ENCODE measurements around the gene RRP1B. TPM values are rescaled to one million over a fixed set of nuclear protein-coding genes. Genes with fewer than 3 reads are reported as not detected.

The RRP1B gene
- total RNA-seq, 1 donor from 2014 or later, result 55.0 TPM

GRCh38 chr21:43721939-43722338 lies 62.6 kb downstream of the RRP1B start:
- intact Hi-C loops (cut with micrococcal nuclease), result no loop called here

DNA sequence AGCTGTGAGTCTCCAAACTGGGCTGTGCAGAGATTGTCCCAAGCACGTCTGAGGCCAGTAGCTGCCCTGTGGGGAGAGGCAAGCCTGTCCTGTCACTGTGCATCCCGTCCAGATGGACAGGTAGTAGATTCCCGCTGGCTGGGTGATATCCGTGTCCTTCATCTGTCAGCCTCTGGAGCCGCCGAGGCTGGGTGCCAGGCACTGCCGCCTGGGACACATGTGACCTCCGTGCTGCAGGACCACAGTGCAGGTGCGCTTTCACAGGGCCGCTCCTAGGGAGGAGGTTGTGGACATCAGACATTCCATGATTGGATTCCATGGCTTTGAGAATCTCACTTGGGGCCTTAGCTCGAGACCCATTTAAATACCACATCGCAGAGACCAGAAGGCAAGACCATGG lies 64.3 kb downstream of the RRP1B start:
- intact Hi-C loops (cut with micrococcal nuclease), result no loop called here

GRCh38 chr21:43726686-43727518 lies 67.5 kb downstream of the RRP1B start:
- intact Hi-C loops (cut with micrococcal nuclease), result loop anchor here (5.0 kb wide), 2 partner anchors 50 to 65 kb away; partner anchors contain the start of gene CSTB

GRCh38 chr21:43727519-43728153 lies 68.3 kb downstream of the RRP1B start:
- intact Hi-C loops (cut with micrococcal nuclease), result loop anchor here (5.0 kb wide), 2 partner anchors 50 to 65 kb away; partner anchors contain the start of gene CSTB

- intact Hi-C loops (cut with micrococcal nuclease), result loop anchor here (5.0 kb wide), 2 partner anchors 49 to 66 kb away; partner anchors contain the start of gene CSTB
Measured at GRCh38 chr21:43728154-43728466, 68.8 kb downstream of the RRP1B start.

DNA sequence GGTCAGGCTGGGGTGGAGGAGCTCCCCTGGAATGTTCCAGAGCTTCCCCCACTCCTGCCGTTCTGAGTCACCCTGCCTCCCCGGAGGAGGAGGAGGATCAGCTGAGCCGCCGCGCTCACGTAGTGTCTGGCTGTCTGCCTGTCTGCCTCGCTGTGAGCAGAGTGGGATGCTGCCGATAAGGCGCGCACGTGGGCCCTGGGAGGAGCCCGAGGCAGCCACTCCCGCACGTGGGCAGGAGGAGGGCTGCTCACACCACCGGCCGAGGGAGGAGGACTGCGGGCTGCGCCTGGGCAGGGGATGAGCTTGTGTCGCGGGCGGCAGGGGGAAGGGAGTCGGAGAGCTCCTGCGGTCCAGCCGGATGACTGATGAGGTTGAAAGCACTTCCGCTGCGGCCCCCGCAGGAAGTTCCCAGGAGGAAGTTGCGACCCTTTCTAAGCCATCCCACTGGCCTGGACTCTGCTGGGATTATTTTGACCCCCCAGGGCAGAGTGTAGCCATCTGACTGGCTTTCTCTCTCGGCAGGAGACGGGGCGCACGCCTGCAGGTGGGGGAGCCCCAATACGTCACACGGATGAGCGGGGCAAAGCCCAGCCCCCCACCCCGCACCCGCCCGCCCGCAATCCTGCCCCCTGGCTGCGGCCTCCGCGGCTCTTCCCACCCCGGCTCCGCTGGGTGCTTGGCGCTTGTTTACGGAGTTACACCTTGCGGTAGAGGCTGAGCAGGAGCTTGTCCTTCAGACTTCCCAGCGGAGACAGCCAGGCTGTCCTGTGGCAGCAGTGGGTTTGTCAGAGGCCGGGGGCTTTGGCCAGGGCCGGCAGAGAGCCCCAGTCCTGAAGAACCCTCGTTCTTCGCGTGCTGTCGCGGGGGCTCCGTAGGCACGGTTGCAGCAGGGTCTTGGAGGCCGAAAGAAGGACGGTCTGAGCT lies 69.4 kb downstream of the RRP1B start:
- intact Hi-C loops (cut with micrococcal nuclease), result loop anchor here (5.0 kb wide), 2 partner anchors 49 to 66 kb away; partner anchors contain the start of gene CSTB

DNA sequence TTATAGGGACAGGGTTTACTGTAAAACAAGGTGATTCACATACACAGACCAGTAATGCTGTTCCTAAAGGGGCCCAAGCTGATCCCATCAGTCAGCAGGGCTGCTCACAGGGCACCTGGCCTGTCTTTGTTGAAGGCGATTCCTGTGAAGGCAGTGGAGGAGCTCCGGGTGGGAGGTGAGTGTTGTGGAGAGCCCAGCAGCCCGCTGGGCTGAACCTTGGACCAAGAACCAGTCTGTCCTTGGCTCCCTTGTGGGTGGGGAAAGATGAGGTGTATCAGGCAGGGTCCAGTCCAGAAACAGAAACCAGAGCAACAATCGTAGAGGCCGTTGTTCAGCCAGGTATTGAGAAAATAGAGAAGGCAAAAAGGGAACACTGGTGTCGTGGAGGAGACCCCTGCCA lies 72.1 kb downstream of the RRP1B start:
- intact Hi-C loops (cut with micrococcal nuclease), result no loop called here

GRCh38 chr21:43731891-43732711 lies 72.7 kb downstream of the RRP1B start:
- intact Hi-C loops (cut with micrococcal nuclease), result no loop called here

GRCh38 chr21:43733060-43733459 lies 73.7 kb downstream of the RRP1B start:
- intact Hi-C loops (cut with micrococcal nuclease), result no loop called here

DNA sequence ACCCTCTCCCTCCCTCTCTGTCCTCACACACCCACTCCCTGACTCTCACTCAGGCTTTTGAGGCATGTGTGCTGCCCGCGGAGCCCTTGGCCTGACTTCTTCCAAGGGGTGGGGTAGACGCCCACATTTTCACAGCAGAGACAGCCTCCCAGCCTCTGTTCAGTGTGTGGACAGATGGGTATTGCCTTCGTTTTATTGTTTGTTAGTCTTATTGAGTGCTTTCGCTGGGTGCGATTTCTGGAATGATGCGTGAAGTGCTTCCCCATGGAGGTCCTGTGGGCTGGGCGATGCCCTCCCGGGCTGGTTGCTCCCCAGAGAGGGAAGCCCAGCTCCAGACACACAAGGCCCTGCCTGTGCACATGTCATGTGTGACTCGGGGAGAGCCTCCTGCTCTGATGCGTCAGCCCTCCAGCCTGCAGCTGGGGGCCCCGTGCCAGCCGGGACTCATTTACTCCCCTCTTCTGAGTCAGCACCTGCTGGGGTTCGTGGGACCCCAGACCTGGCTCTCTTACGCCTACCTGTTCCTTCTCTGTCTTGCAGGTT lies 74.2 kb downstream of the RRP1B start:
- intact Hi-C loops (cut with micrococcal nuclease), result no loop called here

DNA sequence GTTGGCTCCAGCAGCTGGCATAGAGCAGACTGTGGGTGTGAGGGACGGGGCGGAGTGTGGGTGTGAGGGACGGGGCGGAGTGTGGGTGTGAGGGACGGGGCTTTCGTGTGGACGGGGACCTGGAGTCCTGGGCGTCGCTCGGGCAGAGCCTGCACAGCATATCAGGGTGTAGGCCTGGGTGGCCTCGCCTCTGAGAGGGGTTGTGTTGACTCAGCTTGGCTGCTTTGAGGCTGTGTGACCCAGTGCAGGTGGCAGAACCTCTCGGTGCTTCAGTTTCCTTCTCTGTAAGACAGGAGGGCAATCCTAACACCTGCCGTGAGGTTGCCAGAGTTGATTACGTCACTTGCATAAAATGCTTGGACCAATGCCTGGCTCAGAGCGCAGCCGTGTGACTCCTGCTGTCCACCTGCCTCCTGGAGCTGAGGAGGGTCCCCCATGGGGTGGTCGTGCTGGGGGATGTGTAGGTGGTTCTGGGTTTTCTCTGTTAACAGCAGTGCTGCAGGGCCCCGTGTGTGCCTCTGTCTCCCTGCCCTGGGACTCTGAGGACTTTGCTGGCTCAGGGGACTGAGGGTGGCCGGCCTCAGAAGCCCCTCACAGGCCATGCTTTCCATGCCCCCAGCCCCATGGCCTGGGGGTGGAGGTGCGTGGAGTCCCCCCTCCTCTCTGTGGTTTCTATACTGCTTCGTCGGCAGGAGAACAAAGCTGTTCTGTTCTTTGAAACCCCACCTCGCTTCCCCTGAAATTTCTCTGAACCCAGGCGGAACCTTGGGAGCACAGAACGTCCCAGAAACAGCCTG lies 75.0 kb downstream of the RRP1B start:
- intact Hi-C loops (cut with micrococcal nuclease), result no loop called here

DNA sequence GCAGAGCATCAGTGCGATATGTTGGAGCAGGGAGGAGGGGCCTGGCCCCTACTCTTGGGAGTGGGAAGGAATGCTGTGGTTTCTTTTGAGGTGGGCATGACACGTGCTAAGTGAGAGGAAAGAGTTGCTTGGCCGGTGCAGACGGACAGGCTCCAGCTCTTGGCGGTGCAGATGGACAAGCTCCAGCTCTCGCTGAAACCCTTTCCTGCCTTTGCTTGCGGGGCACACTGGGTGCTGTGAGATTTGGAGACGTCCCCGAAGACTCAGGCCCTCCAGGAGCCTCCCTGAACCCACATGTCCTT lies 75.5 kb downstream of the RRP1B start:
- intact Hi-C loops (cut with micrococcal nuclease), result no loop called here

GRCh38 chr21:43735236-43736091 lies 76.1 kb downstream of the RRP1B start:
- intact Hi-C loops (cut with micrococcal nuclease), result no loop called here

DNA sequence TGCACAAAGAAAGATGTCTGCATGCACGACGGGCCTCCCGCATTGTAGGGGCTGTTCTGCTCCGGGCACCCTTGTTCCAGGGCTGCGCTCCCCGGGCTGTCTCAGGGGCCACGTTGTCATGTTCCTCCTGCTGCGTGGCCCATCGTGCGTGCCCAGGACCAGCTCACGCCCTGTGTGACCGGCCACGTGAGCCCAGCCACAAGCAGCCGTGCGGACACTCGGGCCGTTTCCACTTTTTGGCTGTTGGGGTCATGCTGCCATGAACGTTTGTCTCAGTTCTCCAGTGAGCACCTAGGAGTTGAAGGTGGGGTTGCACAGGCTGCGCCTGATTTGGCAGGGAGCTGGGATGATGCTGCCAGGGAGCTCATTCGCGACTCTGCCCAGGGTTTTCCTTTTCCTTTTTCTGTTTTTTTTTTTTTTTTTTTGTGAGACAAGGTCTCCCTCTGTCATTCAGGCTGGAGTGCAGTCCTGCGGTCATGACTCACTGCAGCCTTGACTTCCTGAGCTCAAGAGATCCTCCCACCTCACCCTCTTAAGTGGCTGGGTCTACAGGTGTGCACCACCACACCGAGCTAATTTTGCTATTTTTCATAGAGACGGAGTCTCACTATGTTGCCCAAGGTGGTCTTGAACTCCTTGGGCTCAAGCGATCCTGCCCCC lies 77.0 kb downstream of the RRP1B start:
- intact Hi-C loops (cut with micrococcal nuclease), result no loop called here

DNA sequence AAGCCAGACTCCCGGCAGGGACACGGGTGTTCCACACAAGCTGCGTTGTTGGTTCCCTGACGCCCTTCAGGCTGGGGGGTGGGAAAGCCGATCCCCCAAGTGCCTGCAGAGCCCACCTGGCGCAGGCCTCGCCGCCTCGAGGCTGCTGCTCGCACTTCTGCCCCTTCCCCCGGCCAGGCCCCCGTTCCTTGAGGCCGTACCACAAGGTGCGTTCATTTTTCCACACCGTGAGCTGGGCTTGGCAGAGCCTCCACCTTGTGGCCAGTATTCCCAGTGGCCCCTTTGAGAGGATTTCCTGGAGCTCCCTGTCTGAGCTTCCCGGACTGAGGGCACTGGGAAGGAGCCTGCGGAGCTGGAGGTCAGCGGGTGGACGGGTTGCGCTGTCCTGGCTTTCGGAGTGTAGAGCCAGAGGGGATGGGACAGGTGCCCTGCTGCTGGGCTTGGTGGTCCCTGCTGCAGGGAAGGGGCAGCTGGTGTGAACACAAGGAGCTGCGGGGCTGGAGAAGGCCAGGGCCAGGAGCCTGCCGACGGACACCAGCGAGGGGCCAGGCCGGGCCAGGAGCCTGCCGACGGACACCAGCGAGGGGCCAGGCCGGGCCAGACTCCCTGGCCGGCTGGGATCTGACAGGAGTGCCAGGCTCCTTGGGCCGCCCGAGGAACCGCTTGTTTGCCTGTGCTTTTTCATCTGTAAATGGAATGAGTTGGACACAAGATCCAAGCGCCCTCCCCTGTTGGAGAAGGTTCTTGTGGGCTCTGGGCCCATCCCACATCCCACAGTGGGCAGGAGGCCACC lies 78.0 kb downstream of the RRP1B start:
- intact Hi-C loops (cut with micrococcal nuclease), result no loop called here

GRCh38 chr21:43739621-43740435 lies 80.5 kb downstream of the RRP1B start:
- intact Hi-C loops (cut with micrococcal nuclease), result no loop called here

All from T-helper 2 cell treated with Interferon-gamma antibody and Interleukin-4, amounts not matched to agents 100 ng/mL and 5 ng/mL, for 36 hours (primary cell).